NCI-H1417 treated with DMSO at 0.1 percent for 48 hours (cell line): Measurements from ENCODE around the gene FLYWCH1.
"Not testable (repeated sequence)": the region's sequence is repeated elsewhere in the genome, so short reads cannot be mapped to it uniquely, and the experiment has no call there.

Experiments used
- DNase-seq: peaks from one replicate; lab custom pipeline; 2025; lab: John Stamatoyannopoulos, UW

FLYWCH1 gene

GRCh38 chr16:2900526-2901075 is 11.1 kb upstream of the FLYWCH1 start:
- DNase-seq: no peak

GRCh38 chr16:2902337-2903130 is 9.2 kb upstream of the FLYWCH1 start:
- DNase-seq: no peak

- DNase-seq: no peak
These were observed 7.4 kb upstream of the FLYWCH1 start for GRCh38 chr16:2904100-2904921.

- no peak for DNase-seq
These were observed 6.8 kb upstream of the FLYWCH1 start for GRCh38 chr16:2904922-2905240.

- peak; percentile 96 for DNase-seq
These were observed 6.3 kb upstream of the FLYWCH1 start for GRCh38 chr16:2905241-2905987.

GRCh38 chr16:2905988-2906387 is 5.7 kb upstream of the FLYWCH1 start:
- DNase-seq: no peak

GRCh38 chr16:2907084-2907753 is 4.5 kb upstream of the FLYWCH1 start:
- not testable (repeated sequence) for DNase-seq

- no peak for DNase-seq
These were observed 1.2 kb upstream of the FLYWCH1 start for GRCh38 chr16:2910441-2910969.

- DNase-seq: no peak
These were observed 834 bp downstream of the FLYWCH1 start for GRCh38 chr16:2912330-2913199.

- DNase-seq: no peak
These were observed 1.9 kb downstream of the FLYWCH1 start for GRCh38 chr16:2913603-2914002.

GRCh38 chr16:2914233-2914632 is 2.5 kb downstream of the FLYWCH1 start:
- no peak for DNase-seq

- DNase-seq: no peak
These were observed 3.6 kb downstream of the FLYWCH1 start for GRCh38 chr16:2915196-2915929.

GRCh38 chr16:2919511-2920255 is 8.0 kb downstream of the FLYWCH1 start:
- DNase-seq: peak; percentile 25

GRCh38 chr16:2923481-2923880 is 11.8 kb downstream of the FLYWCH1 start:
- DNase-seq: no peak

GRCh38 chr16:2924901-2925755 is 13.4 kb downstream of the FLYWCH1 start:
- no peak for DNase-seq

GRCh38 chr16:2925951-2926649 is 14.4 kb downstream of the FLYWCH1 start:
- no peak for DNase-seq

- DNase-seq: no peak
These were observed 14.9 kb downstream of the FLYWCH1 start for GRCh38 chr16:2926650-2926999.
